GM18873 (cell line): ENCODE data around the gene MYH13.

Experiments used
- ATAC-seq: cut with Tn5 transposase; IDR thresholded peaks from one replicate; pipeline ENCODE4 v1.9.1; 2021; ENCODE audit warnings: mild to moderate bottlenecking, moderate library complexity, moderate number of reproducible peaks; ENCODE audit not compliant: unreplicated experiment, low FRiP score

Gene MYH13

DNA sequence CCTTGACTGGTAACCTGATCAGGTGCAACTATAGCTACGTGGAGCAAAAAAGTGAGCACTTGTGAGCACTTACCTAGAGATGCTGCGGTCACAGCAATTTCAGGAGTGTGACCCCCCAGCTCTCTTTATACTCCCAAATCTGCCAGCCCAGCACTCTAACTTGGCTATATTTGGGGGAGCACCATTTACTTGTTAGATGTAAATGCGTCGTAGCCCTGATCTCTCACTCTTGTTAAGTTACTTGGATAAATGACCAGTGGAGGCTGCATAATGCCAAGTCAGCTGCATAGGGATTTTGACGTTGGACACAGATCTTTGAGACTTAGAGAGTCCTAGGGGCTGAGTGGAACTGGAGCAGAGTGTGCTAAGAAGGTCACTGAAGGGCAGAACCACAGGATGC is at the start of gene MYH13:
Gene MYH13 (minus strand): TSS at position 101 of the 400 bp plus-strand sequence. CDS start 8,476 bp downstream, outside the sequence.
- ATAC-seq = no peak

GRCh38 chr17:10421900-10422542 is 49.2 kb upstream of the MYH13 start, which contains the start of gene MYH8:
TSS of gene MYH8 (minus strand) at chr17:10421950. CDS start at chr17:10420227, 1,723 bp downstream.
- ATAC-seq = no peak

DNA sequence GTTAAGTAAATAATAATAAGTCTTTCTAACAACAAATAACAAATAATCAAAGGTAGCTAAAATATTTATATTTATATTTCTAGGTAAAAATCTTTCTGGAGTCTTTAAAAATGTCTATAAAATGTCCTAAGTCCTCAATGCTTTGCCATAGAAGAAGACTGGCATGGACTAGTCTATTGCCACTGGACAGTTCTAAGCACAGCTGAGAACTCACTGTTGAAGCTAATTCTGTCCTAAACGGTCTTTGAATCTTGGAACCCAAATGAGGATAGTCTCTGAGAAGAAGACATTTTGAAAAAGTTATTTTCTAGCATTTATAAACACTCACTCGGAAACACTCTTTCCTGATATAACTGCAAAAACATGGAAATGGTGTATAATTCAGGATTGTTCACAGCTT is 48.4 kb upstream of the MYH13 start:
- no peak for ATAC-seq

GRCh38 chr17:10420811-10421210 is 48.0 kb upstream of the MYH13 start:
- no peak for ATAC-seq

- no peak for ATAC-seq
Measured at GRCh38 chr17:10417431-10417830, 44.6 kb upstream of the MYH13 start.

DNA sequence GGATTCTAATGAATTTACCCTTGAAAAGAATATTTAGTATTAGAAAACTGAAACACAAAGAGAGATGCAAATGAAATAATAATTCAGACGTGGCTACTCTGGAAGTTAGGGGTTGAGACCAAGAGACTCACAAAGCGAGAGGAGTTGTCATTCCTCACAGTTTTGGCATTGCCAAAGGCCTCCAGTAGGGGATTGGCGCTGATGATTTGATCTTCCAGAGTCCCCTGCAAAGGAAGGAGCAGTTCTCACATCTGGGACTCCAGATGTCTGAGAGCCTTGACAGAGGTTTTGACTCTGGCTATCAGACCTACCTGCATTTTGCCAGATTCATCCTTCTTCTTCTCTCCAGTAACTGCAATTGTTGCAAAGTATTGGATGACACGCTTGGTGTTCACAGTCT is 42.4 kb upstream of the MYH13 start:
- ATAC-seq = no peak

DNA sequence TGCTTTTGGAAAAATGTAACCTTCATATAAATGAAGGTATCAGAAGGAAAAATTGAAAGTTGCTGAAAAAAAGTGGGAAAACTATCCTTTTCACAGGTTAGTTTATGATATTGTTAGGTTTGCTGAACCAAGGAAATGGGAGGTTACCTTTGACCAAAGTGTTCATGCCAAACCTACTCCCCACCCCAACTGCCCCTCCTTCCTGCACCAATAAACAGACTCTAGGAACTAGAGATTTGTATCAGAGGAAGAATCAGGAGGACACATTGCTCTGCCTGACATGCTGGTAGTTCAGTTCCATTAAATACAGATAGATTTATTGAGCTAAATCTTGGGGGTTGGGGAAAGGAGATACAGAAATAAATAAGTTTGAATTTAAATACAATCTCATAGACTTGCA is 30.8 kb upstream of the MYH13 start:
- ATAC-seq = no peak

DNA sequence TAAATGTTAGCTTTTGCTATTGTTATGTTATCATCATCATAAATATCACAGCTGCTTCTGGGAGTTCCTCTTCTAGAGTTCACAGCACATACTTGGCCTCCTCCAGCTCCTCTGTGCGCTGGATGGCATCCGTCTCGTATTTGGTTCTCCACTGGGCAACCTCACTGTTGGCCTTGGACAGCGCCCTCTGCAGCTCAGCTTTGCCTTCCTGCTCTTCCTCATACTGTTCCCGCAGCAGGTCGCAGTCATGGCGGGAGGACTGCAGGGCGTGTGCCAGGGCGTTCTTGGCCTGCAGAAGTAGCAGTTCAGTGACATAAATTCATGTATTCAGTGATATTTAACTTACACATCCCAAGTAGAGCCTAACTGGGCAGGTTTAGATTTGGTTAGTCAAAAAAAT is 25.5 kb upstream of the MYH13 start:
- no peak for ATAC-seq

DNA sequence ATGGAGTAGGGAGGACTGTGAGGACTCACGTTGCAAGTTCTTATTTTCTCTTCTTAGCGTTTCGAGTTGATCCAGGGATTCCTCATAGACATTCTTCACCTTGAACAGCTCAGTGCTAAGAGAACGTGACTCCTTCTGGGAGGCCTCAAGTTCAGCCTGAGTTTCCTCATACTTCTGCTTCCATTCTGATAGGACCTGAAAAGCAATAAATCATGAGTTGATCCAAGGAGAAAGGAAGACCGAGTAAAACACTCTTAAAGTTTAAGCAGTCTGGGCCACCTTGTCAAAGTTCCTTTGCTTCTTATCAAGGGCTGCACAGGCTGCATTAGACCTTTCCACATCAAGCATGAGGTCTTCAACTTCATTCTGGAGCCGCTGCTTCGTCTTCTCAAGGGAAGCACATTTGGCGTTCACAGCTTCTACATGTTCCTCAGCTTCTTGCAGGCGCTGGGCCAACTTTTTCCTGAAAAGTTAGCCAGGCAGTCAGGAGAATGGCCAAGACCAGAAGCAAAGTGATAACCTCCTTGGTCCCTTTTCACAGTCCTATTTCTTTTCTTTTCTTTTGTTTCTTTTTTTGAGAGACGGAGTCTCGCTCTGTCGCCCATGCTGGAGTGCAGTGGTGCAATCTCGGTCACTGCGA is 23.8 kb upstream of the MYH13 start:
- ATAC-seq = no peak

GRCh38 chr17:10394201-10394887 is 21.5 kb upstream of the MYH13 start:
- ATAC-seq = no peak

- ATAC-seq = no peak
Measured at GRCh38 chr17:10392880-10393279, 20.1 kb upstream of the MYH13 start.

DNA sequence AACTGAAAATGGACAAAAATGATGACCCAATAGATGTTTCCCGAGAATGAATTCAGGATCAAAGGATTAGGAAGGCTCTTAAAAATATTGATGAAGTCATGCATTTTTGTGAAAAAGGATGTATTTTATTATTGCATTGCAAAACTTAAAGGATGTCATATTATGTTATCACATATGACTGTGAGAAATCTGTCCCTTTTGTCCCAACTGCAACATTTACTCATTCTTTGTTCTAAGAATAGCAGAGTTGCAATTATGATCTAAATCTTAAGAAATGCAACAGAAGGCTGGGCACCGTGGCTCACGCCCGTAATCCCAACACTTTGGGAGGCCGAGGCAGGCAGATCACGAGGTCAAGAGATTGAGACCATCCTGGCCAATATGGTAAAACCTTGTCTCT is 13.1 kb upstream of the MYH13 start:
- ATAC-seq = no peak

DNA sequence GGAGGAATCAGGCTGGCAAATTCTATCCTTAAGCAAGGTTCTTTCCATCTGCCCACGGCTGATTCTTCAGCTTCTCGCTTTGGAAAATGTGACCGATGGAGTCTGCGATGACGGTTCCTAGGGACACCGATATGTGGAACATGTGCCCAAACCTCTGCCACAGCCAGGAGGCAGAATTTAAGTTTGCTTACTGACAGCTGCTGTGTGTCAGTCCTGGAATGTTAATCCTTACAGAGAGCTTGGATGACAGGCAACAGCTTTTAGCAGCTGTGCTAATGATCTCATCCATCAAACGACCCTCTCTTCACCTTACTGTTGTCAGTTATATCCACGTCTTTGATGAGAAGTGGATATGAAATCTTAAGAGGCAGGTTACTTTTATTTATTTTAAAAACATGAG is 11.4 kb upstream of the MYH13 start:
- no peak for ATAC-seq

GRCh38 chr17:10380631-10381408 is 8.0 kb upstream of the MYH13 start:
- ATAC-seq = no peak

DNA sequence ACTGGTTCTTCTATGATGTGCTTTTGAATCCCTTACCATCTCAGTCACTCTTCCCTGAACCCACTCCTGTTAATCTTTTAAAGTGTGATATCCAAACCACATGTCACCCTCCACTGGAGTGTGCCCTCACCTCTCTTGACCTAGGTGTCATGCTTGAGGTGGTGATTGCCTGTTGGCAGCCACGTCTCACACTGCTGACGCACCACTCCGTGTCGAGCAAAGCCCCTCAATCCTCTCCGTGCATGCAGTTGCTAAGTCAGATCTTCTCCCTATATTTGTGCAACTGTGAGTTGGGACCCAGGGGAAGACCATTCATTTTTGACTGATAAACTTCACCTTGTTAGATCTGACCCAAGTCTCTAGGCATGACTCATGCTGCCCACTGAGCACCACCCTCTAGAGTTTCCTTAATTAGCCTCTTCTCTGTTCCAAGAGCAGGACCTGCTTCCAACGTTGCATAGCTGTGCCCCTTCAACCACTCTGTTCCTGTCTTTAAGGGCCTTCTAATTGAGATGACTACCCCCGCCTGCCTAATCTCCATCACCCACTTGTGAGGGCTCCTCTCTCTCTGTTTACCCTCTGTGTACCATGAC is 2.7 kb downstream of the MYH13 start:
- ATAC-seq = no peak

DNA sequence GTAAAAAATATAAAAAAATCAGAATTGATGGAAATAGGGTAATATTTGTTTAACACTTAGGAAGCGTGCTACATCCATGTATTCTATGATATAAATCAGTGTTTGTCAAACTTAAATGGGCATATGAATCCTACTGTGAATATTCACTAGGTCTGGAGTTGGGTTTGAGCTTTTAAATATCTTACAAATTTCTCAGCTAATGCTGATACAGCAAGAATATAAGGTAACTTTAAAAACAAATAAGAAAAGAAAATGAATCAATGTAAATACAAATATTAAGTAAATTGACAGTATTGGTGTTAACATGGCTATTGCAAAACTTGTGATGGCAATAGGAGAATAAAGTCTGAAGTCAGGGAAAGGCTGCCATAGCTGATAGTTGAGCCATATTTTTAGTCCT is 3.6 kb downstream of the MYH13 start:
- ATAC-seq = no peak

DNA sequence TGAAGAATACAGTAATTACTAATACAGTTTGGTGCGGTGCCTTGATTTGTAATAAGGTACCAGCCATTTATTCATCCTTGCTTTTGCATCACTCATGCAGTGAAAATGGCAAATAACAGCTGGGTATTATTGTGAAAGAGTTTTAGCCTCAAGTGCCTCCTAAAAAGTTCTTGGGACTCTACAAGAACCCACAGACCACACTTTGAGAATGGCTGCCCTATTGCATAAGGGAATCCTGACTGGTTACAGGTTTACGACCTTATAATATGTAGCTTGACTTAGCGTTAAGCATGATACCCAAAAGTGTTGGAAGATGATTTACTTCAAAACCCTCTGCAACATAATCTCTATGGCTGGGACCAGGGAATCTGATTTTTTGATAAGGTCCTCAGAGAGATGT is 4.2 kb downstream of the MYH13 start:
- ATAC-seq = no peak

DNA sequence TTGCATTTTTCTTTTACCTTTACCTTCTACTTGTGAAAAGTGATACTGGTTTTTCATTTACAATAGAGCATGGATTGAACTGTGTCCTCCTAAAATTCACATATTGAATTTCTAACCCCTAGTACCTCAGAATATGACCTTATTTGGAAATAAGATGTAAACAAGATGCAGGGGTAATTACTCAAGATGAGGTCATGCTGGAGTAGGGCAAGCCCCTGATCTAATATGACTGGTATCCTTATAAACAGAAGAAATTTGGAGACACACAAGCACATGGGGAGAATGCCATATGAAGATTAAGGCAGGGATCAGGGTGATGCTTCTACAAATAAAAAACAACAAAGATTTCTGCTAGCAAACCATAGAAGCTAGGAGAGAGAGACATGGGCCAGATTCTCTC is 12.2 kb downstream of the MYH13 start:
- no peak for ATAC-seq

GRCh38 chr17:10357768-10358167 is 15.0 kb downstream of the MYH13 start:
- no peak for ATAC-seq

DNA sequence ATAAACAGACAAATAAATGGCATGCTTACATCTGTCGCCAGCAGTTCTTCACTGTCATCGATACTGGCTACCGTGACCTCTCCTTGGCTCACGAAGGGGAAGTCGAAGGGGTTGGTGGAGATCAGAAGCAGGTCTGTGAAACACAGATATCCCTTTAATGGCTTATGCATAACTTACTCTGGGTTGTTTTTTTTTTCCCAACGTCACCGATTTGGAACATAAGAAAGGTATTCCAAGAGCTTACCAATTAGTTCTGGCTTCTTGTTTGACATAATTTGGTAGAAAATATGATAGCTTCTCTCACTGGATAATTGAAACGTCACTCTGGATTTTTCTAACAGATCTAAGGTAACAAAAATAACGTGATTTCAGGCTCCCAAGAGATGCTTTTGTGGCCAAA is 18.2 kb downstream of the MYH13 start:
- ATAC-seq = no peak

- no peak for ATAC-seq
Measured at GRCh38 chr17:10352893-10353292, 19.9 kb downstream of the MYH13 start.
